ENCODE measurements around the gene TMEM242.
"Not testable (repeated sequence)": the region's sequence is repeated elsewhere in the genome, so short reads cannot be mapped to it uniquely, and the experiment has no call there.

Gene TMEM242

DNA sequence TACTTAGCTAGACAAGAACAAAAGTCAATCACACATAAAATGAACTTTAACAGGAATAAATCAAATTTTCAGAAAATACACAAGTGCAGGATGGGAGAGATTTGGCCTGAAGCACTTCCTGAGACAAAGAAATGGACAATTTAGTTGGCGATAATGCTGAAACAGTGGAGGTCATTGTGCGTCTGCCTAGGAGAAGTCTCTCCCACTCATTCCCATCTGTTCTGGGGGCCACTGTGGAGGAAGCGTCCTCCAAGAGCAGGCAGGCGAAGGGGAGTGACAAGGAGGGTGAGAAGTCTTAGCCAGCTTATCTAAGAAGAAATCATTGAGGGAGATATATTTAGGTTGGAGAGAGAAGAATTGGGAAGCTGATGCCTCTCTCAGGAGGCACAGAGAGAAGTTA lies 10.2 kb upstream of the TMEM242 start:
- H3K4me1 Mint-ChIP-seq, result peaks cover 2% of the 10 kb centered on the region
- DNase-seq (ENCODE audit: low spot score in 2 of 2) (no peak), ATAC-seq (no peak)
- H3K27ac Mint-ChIP-seq, result no peak overlapping the region
- H3K4me3 Mint-ChIP-seq, result no peak overlapping the region
- no peaks in the 10 kb centered on the region for H3K9me3 Mint-ChIP-seq
- no peaks in the 10 kb centered on the region for H3K36me3 Mint-ChIP-seq

DNA sequence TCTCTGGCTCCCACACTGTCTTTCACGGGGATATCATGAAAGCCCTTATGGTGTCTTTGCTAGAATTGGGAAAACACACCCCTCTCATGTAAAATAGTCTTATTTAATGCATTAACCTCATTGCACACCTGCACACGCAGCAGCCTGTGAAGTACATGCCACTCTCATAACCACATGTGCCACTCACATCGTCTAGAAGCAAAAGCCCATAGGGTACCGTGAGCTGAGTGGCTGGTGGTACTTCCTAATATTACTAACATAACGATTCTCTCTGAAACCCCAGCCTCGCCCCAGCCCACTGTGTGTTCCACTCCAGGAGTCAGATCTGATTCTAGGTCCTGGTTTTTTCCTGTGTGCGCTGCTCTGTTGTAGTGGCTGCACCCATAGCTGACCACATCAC lies 9.5 kb upstream of the TMEM242 start:
- peaks cover 10% of the 10 kb centered on the region for H3K4me1 Mint-ChIP-seq
- H3K4me3 Mint-ChIP-seq, result no peak overlapping the region
- DNase-seq (ENCODE audit: low spot score in 2 of 2) (no peak), ATAC-seq (no peak)
- H3K27ac Mint-ChIP-seq, result no peak overlapping the region
- no peaks in the 10 kb centered on the region for H3K36me3 Mint-ChIP-seq
- H3K9me3 Mint-ChIP-seq, result no peaks in the 10 kb centered on the region

DNA sequence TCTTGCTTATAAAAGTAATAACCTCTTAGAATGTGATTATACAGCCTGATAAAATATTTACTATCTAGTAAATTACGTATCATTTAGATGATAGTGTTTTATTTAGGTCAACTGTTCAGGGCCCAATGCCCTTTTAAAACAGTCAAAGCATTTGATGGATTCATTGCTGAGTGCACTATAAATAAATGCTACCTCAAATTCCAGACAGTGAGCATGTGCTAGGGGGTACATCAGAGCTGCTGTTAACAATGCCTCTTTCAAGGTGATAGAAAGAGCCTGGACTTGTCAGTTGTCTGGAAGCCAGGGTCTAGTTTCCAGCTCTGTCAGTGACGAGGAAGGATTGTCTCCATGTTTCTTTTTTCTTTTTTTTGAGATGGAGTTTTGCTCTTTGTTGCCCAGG lies 7.5 kb upstream of the TMEM242 start:
- no peaks in the 10 kb centered on the region for H3K36me3 Mint-ChIP-seq
- H3K27ac Mint-ChIP-seq, result no peak overlapping the region
- no peak for DNase-seq (ENCODE audit: low spot score in 2 of 2)
- no peaks in the 10 kb centered on the region for H3K9me3 Mint-ChIP-seq
- H3K4me1 Mint-ChIP-seq, result peaks cover 25% of the 10 kb centered on the region
- ATAC-seq, result no peak
- H3K4me3 Mint-ChIP-seq, result no peak overlapping the region

DNA sequence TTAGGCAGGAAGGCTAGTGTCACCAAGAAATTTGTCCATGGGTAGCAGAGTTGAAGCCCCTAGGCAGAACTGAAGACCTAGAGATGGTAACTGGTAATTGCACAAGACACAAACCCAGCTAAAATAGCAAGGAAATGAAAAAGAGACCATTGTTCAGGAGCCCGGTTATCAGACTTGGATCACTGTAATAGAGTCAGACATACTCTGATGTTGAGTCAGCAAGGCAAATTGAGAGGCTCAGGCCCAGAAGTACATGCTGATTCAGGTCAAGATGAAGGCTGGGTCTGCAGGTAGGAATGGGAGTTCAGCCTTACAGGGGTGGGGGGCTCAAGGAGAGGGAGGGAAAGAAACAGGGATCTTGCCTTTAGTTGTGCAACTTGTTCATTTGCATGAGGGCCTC lies 6.5 kb upstream of the TMEM242 start:
- Mint-ChIP-seq H3K9me3 (no peaks in the 10 kb centered on the region), H3K4me3 (no peak overlapping the region), H3K36me3 (no peaks in the 10 kb centered on the region), H3K4me1 (peaks cover 31% of the 10 kb centered on the region), H3K27ac (no peak overlapping the region)
- no peak for ATAC-seq
- no peak for DNase-seq (ENCODE audit: low spot score in 2 of 2)

DNA sequence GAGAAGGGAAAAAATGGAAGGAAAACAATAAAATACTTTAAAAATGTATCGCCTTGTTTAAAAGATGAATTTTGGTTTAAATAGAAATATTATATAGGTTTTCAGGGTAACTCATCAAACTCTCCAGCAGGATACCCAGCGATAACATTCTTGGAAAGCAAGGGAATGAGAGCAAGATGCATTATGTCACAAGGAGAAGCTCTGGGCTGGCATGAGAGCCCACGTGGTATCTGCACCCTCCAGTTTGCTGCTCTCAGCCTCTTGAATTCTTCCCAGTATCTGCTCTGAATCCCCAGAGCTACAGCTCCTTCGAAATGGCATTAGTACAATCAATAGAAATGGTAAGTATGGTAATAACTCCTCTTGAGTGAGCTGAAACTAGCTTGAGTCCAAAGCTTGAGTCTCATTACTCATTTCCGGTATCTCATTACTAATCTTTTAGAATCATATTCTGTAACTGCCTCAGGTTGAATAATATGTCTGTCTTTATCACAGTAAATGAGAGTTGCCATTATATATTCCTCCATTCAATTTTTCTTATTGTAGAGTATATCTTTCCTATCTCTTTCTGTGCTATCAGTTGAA lies 4.9 kb upstream of the TMEM242 start:
- no peak overlapping the region for H3K27ac Mint-ChIP-seq
- peaks cover 40% of the 10 kb centered on the region for H3K4me1 Mint-ChIP-seq
- H3K9me3 Mint-ChIP-seq, result no peaks in the 10 kb centered on the region

DNA sequence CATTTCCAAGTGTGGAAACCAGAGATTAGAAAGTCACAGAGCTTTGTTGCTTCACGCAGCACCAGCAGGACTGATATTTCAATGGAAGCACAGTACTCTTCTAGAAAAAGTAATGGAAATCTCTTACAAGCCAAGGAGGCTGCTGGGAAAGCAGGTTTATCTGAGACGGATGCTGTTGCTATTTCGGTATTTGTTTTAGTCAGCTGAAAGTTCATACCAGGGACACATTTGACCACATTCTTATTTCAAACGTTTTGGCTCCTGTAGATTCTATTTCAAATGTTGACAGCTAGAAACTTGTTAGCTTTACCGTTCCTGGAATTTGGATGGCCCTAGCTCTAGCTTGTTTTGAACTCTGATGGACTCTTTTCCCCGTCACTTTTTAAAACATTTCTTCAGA lies 3.7 kb upstream of the TMEM242 start:
- DNase-seq (ENCODE audit: low spot score in 2 of 2) (no peak), ATAC-seq (no peak)
- Mint-ChIP-seq H3K9me3 (no peaks in the 10 kb centered on the region), H3K36me3 (no peaks in the 10 kb centered on the region), H3K27ac (no peak overlapping the region), H3K4me1 (peaks cover 40% of the 10 kb centered on the region), H3K4me3 (no peak overlapping the region)

More for the DNA sequence above, 4.9 kb upstream of the TMEM242 start:
- ATAC-seq, result peak; percentile 63
- H3K4me3 Mint-ChIP-seq, result no peak overlapping the region
- DNase-seq (ENCODE audit: low spot score in 2 of 2), result no peak
- H3K36me3 Mint-ChIP-seq, result no peaks in the 10 kb centered on the region

DNA sequence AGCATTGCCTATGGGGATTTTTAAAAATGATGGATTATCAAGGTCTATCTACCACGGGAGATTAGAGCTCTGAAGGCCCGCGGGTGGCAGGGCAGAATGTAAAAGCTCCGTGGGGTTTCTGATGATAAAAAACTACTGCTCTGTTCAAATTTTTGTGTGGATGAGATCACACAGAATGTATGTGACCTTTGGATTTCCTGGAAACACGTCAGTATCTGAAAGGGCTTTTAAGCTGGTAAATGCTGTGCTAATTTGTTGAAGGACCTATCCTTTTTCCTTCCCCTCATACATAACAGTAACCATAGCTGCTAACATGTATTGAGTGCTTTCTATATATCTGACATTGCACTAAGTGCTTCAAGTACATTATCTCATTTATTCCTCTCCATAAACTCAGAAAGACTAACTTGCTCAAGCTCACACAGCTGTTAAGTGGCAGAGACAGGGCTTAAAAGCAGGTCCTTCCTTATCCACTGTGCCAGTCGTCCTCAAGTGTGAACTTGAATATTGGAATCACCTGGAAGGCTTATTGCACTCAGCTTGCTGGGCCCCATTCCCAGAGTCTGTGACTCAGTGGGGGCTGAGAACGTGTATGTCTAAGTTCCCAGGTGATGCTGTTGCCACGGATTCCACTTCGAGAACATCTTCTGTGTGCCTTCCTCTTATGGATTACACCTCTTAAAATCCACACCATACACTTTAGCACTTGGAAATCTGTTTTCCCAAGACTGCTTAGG lies 1.9 kb upstream of the TMEM242 start:
- peaks cover 45% of the 10 kb centered on the region for H3K4me1 Mint-ChIP-seq
- H3K4me3 Mint-ChIP-seq, result no peak overlapping the region

DNA sequence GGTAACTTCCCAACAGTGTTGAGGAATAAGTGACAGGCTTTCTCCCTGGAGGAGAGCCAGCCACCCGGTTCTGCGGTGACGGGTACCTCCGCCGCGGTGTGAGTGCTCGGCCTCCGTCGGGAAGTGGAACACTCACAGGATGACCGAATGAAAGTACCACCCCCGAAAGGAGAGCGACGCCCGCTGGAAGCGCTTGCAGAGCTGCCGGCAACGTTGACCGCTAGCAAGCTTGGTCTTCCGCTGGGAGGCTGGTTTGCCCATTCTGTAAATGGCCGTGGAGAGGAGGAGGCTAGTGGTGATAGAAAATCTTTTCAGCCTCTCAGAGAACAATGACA lies 614 bp upstream of the TMEM242 start:
- DNase-seq (ENCODE audit: low spot score in 2 of 2) (peak; percentile 11 to 70), ATAC-seq (peak; percentile 22)
- peaks cover 45% of the 10 kb centered on the region for H3K4me1 Mint-ChIP-seq
- peak overlapping the region; percentile 95 for H3K4me3 Mint-ChIP-seq
- H3K9me3 Mint-ChIP-seq, result no peaks in the 10 kb centered on the region
- peak overlapping the region; percentile 92 for H3K27ac Mint-ChIP-seq
- peaks cover 16% of the 10 kb centered on the region for H3K36me3 Mint-ChIP-seq

More for the DNA sequence above, 1.9 kb upstream of the TMEM242 start:
- ATAC-seq, result no peak
- no peak for DNase-seq (ENCODE audit: low spot score in 2 of 2)
- peaks cover 7% of the 10 kb centered on the region for H3K36me3 Mint-ChIP-seq
- H3K9me3 Mint-ChIP-seq, result no peaks in the 10 kb centered on the region
- H3K27ac Mint-ChIP-seq, result no peak overlapping the region

DNA sequence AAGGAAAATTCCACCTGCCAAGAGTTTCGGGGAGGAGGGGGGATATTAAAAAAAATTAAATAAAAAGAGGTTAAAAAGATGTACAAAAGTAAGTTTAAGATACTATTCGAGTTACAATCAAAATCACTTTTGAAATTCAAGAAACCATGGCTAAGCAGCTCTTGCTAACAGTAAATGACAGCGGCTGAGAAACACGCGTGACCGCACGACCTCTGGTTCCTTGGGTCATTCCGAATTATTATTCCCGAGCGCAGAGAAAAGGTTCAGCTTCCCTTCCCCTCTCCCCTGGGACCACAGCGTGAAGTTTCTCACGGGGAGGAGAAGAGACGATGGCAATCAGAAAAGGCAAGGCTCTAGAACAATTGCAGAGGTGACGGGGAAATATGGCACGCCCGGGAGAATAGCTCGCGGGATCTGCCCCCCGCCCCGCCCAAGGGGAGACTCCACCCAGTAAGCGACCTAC lies 496 bp downstream of the TMEM242 start:
- H3K4me3 Mint-ChIP-seq, result peak overlapping the region; percentile 95
- H3K4me1 Mint-ChIP-seq, result peaks cover 36% of the 10 kb centered on the region
- H3K27ac Mint-ChIP-seq, result peak overlapping the region; percentile 92
- peaks cover 28% of the 10 kb centered on the region for H3K36me3 Mint-ChIP-seq
- no peak for ATAC-seq
- DNase-seq (ENCODE audit: low spot score in 2 of 2), result no peak
- no peaks in the 10 kb centered on the region for H3K9me3 Mint-ChIP-seq

DNA sequence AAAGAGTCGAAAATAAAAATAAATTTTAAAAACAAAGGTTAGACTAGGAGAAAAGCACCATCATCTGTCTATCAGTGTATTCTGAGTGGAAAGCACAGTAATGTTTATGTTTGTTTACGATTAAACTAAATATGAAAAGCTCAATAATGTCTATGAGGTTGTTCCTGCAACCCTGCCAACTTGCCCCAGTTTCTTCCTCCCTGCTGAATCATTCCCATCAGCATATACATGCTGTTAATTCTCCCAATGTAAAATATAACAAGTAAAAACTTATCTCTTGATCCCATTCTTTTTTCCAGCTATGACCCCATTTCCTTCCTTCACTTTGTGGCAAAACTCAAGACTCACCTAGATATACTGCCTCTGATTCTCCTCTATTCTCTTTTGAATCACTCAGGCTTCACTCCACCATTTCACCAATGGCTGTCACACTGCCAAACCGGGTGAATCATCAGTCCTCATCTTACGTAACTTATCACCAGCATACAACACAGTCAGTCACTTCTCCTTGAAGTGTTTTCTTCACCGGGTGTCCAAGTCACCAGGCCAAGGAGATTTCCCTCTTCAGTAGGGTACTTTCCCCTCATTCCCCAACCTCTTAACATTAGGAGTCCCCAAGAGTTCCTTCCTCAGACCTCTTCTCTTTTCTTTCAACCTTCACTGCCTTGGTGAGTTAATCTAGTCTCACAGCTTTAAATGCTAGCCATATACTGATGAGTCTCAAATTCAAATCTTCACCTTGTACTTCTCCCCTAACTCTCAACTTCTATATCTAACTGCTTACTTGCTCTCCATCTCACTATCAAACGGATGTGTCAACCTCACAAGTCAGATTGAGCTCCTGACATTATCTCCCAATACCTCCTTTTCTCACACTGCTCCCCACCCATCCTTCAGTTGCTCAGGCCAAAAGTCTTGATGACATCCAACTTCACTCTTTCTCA lies 6.2 kb downstream of the TMEM242 start:
- no peaks in the 10 kb centered on the region for H3K9me3 Mint-ChIP-seq
- DNase-seq (ENCODE audit: low spot score in 2 of 2) (no peak), ATAC-seq (peak; percentile 74)
- peaks cover 57% of the 10 kb centered on the region for H3K36me3 Mint-ChIP-seq
- H3K4me1 Mint-ChIP-seq, result peaks cover 17% of the 10 kb centered on the region
- peak overlapping the region; percentile 39 for H3K27ac Mint-ChIP-seq
- no peak overlapping the region for H3K4me3 Mint-ChIP-seq

DNA sequence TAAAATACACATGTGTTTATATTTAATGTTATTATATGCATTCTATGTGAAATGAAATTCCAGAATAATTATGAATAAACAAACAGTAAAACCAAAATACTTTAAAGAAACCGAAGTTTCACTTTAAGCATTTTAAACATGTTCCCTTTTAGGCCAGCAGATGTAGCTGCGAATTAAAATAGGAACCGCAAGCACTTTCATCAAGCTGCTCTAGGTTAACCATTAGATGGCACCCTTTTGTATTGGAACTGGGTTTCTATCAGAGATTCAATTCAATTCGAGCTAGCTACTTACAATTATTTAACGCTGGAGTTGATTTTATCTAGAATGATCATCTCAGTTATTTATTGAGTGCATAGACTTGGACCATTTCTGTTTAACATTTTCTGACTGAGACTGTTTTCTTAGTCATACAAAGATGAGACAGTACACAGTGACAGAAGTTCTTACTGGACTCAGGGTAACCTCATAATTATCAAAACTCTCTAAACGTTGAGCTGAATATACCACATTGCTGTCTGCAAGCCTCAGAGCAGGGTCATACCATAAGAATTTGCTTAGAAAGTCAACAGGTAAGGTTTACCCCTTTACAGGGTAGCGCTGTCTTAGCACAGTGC lies 8.5 kb downstream of the TMEM242 start:
- Mint-ChIP-seq H3K4me1 (peaks cover 11% of the 10 kb centered on the region), H3K4me3 (no peak overlapping the region), H3K9me3 (no peaks in the 10 kb centered on the region), H3K27ac (peak overlapping the region; percentile 7), H3K36me3 (peaks cover 49% of the 10 kb centered on the region)
- ATAC-seq, result peak; percentile 81
- DNase-seq (ENCODE audit: low spot score in 2 of 2), result no peak

DNA sequence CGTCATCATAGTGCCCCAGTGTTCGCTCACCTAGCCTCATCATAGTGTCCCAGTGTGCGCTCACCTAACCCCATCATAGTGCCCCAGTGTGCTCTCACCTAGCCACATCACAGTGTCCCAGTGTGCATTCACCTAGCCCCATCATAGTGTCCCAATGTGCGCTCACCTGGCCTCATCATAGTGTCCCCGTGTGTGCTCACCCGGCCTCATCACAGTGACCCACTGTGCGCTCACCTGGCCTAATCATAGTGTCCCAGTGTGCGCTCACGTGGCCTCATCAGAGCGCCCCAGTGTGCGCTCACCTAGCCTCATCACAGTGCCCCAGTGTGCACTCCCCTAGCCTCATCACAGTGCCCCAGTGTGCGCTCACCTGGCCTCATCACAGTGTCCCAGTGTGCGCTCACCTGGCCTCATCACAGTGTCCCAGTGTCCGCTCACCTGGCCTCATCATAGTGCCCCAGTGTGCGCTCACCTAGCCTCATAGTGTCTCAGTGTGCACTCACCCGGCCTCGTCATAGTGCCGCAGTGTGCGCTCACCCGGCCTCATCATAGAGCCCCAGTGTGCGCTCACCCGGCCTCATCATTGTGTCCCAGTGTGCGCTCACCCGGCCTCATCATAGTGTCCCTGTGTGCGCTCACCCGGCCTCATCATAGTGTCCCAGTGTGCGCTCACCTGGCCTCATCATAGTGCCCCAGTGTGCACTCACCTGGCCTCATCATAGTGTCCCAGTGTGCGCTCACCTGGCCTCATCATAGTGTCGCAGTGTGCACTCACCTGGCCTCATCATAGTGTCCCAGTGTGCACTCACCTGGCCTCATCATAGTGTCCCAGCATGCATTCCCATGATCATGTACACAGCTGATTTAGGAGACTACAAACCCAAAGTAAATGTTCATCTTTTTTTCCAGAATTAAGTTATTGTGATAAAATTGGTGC lies 9.5 kb downstream of the TMEM242 start:
- no peak for ATAC-seq
- no peak overlapping the region for H3K4me3 Mint-ChIP-seq
- peaks cover 11% of the 10 kb centered on the region for H3K4me1 Mint-ChIP-seq
- peaks cover 39% of the 10 kb centered on the region for H3K36me3 Mint-ChIP-seq
- DNase-seq (ENCODE audit: low spot score in 2 of 2), result no peak
- H3K9me3 Mint-ChIP-seq, result no peaks in the 10 kb centered on the region
- H3K27ac Mint-ChIP-seq, result peak overlapping the region; percentile 7

DNA sequence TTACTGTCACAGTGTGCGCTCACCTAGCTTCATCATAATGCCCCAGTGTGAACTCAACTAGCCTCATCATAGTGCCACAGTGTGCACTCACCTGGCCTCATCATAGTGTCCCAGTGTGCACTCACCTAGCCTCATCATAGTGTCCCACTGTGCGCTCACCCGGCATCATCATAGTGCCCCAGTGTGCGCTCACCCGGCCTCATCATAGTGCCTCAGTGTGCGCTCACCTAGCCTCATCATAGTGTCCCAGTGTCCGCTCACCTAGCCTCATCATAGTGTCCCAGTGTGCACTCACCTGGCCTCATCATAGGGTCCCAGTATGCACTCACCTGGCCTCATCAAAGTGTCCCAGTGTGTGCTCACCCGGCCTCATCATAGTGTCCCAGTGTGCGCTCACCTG lies 10.6 kb downstream of the TMEM242 start:
- DNase-seq (ENCODE audit: low spot score in 2 of 2), result no peak

DNA sequence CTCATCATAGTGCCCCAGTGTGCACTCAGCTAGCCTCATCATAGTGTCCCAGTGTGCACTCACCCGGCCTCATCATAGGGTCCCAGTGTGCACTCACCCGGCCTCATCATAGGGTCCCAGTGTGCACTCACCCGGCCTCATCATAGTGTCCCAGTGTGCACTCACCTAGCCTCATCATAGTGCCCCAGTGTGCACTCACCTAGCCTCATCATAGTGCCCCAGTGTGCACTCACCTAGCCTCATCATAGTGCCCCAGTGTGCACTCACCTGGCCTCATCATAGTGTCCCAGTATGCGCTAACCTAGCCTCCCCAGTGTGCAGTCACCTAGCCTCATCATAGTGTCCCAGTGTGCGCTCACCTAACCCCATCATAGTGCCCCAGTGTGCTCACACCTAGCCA lies 12.6 kb downstream of the TMEM242 start:
- not testable (repeated sequence) for H3K9me3 Mint-ChIP-seq; H3K27ac Mint-ChIP-seq; DNase-seq (ENCODE audit: low spot score in 2 of 2); H3K4me3 Mint-ChIP-seq; ATAC-seq; H3K36me3 Mint-ChIP-seq; H3K4me1 Mint-ChIP-seq

More for the DNA sequence above, 10.6 kb downstream of the TMEM242 start:
- Mint-ChIP-seq H3K4me3 (no peak overlapping the region), H3K27ac (no peak overlapping the region), H3K4me1 (peaks cover 11% of the 10 kb centered on the region), H3K36me3 (peaks cover 28% of the 10 kb centered on the region), H3K9me3 (no peaks in the 10 kb centered on the region)
- no peak for ATAC-seq
